TTC549 (cell line): ENCODE data around the gene NTRK3.

Experiments
- FAIRE-seq: peaks from 2 replicates; lab custom pipeline; 2012; peaks lifted over from hg19 to GRCh38; lab: Jason Lieb, UNC

Gene NTRK3

GRCh38 chr15:88230823-88231222, 25.7 kb downstream of the NTRK3 start:
- no peak for FAIRE-seq

DNA sequence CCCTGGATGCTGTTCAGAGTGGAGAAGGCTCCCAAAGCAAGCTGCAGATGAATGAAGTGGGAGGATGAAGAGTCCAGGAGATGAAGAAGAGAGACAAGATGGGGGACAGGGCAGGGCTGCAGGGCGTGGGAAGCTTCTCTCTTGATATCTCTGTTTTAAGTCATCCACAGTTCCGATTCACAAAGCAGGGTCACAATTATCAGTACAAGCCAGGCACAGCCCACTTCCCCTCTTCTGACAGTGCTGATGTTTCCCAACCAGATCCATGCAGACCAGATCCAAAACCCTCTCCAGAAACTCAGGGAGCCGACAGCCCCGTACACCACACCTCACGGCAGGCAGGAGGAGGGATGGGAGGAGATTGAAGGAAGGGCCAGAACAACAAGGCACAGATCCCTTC, 31.1 kb downstream of the NTRK3 start:
- no peak for FAIRE-seq

GRCh38 chr15:88223084-88223483, 33.5 kb downstream of the NTRK3 start:
- FAIRE-seq = no peak

GRCh38 chr15:88221836-88222235, 34.7 kb downstream of the NTRK3 start:
- no peak for FAIRE-seq

GRCh38 chr15:88220443-88221335, 35.9 kb downstream of the NTRK3 start:
- FAIRE-seq = no peak

GRCh38 chr15:88219623-88220022, 36.9 kb downstream of the NTRK3 start:
- FAIRE-seq = no peak

DNA sequence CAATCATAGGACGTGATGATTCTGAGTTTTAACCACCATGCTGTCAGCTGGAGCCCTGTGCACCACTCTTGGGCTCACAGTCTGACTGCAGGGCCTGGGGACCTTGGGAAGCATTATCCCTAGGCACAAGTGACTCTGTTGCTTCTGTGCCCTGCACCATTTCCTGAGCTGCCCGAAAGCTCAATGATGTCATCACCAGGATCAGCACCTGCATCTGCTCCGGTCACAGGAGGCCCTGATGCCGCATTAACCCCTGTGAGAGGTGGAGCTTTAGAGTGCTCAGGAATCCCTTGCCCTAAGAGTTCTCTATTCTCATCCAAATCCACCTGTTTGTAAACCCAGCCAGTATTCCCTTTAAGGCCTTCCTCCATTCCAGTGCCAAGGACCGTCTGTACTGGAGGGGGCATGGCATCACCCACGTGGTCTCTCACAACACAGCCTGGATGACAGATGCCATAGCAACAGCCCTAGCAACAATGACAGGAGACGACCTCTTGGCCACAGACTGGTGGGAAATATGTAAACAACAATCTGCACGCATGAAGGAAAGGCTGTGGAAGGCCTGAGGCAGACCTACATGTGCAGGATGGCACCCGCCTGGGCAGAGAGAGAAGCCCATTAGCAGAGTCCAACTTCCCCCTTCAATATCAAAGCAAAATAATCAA, 37.9 kb downstream of the NTRK3 start:
- no peak for FAIRE-seq

DNA sequence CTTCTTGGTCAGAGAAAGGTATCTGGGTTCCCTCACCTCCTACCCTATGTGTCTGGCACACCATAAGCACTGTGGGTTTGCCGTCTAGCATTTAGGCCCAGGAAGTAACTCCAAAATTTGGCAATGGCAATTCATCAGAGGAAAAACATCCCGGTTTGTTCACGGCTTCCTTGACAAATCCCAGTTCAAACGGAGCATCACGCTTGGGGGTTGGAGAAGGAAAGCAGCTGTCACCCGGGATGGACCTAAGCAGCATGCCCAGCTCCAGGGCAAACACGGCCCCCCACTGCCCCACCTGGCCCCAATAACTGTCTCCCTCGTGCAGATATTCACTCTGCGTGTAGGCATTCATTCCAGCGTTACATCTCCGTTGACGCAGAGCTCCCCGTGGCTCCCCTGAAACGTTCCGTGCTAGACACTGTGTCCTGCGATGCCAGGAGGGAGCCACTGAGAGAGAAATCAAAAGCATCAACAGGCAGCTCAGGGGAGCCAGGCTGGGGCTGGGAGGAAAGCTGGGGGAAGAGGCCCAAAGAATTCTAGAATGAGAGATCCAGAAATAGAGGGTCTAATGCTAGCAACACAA, 41.4 kb downstream of the NTRK3 start:
- no peak for FAIRE-seq

GRCh38 chr15:88209111-88209510, 47.4 kb downstream of the NTRK3 start:
- no peak for FAIRE-seq

- no peak for FAIRE-seq
These were observed 48.1 kb downstream of the NTRK3 start for GRCh38 chr15:88208396-88208795.

GRCh38 chr15:88207565-88207964, 49.0 kb downstream of the NTRK3 start:
- FAIRE-seq = no peak

- no peak for FAIRE-seq
These were observed 52.0 kb downstream of the NTRK3 start for GRCh38 chr15:88204584-88204983.

DNA sequence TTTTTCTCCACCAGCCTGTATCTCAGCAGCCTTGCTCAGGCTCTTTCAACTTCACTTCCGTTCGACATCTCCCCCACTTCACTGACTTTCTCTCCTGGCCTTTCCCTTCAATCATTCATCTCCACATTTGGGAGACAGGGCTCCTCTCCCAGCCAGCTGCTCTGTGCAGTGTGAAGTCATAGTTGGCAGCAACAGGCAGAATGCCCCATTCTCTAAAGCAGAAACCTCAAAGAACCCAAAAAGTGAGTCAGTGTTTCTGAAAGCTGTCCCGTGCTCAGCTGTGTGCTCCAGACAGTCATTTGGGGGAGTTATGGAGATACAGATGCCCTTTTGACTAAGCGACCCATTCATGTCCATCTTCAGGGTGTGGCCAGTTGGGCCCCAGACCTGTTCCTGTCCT, 54.3 kb downstream of the NTRK3 start:
- no peak for FAIRE-seq

DNA sequence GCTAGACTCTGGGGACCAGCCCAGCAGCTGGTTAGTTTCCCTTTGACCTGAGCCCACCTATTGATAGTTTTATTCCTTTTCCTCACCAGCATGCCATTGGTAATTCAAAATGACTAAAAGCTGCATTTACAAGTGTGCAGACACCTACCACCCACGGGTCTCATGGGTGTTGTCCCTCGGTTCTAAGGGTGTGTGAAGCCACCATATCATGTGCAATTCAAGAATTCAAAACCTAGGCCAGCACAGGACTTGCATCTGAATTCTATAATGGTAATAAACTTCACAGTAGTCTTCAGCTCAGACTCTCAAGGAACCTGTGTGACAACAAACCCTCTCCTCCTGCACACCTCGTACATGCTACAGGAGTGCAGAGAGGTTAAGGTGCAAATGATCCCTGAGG, 55.3 kb downstream of the NTRK3 start:
- no peak for FAIRE-seq

- FAIRE-seq = no peak
These were observed 59.6 kb downstream of the NTRK3 start for GRCh38 chr15:88196961-88197360.

DNA sequence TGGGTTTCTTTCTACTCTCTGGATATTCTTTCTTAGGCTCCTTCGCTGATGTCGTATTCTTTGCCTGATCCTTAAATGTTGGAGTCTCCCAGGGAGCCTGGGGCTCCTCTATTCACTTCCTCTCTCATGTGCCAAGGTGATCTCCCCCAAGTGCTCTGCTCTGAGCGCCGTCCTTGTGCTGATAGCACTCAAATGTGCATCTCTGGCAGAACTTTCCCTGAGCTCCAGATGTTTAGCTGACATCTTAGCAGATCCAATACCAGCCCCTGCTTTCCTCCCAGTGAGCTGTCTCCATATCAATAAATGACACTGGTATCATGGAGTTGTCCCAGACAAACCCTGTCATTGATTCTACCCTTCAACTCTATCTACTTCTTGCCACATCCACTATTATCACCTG, 62.4 kb downstream of the NTRK3 start:
- FAIRE-seq = no peak

- no peak for FAIRE-seq
These were observed 63.1 kb downstream of the NTRK3 start for GRCh38 chr15:88193415-88193814.

DNA sequence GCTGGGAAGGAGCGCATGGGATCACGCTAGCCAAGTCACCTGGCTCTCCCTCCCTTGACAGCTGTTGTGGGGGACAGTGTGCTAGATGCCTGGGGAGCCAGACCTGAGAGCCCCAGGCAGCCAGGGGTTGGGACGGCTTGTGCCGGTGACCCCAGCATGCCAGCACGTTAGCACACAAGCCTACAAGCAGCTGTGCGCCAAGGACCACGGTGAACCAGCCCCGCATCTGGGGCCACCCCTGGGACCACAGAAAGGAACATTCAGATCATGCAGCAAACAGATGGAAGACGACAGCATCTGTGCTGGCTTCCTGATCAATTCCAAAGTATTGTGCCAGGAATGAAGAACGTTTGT, 64.8 kb downstream of the NTRK3 start:
- FAIRE-seq = no peak

GRCh38 chr15:88190232-88190631, 66.3 kb downstream of the NTRK3 start:
- no peak for FAIRE-seq

DNA sequence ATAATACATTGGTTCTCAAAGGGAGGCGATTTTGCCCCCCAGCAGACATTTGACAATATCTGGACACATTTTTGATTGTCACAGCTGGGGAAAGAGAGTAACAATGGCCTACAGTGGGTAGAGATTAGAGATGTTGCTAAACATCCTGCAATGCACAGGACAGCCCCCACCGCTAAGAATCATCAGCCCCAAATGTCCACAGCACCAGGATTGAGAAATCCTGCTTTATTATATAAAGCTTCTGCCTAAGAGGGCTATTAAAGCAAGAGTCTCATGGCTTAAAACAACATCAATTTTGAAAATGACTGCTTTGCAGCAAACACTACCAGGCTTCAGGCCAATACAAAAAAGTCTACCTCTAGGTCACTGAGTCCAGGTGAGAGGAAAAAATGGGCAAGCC, 68.2 kb downstream of the NTRK3 start:
- no peak for FAIRE-seq

DNA sequence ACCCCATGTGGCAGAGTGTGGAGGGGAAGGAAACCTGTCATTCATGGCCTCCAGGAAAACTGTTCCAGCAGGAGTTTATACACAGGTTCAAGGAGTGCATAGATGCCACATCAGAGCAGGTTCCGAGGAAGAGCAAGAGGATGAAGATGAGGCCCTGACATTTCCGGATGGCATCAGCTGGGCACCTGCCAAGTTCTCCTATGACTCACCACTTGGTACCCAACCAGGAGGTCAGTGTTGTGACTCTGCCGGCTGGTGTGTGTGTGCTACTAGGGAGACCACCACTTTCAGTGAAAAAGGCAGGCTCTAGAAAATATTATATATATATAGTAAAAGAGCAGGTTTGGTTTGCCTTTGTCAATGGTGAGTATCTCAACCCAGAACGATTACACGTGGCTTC, 69.3 kb downstream of the NTRK3 start:
- no peak for FAIRE-seq

- FAIRE-seq = no peak
These were observed 71.0 kb downstream of the NTRK3 start for GRCh38 chr15:88185584-88185983.

DNA sequence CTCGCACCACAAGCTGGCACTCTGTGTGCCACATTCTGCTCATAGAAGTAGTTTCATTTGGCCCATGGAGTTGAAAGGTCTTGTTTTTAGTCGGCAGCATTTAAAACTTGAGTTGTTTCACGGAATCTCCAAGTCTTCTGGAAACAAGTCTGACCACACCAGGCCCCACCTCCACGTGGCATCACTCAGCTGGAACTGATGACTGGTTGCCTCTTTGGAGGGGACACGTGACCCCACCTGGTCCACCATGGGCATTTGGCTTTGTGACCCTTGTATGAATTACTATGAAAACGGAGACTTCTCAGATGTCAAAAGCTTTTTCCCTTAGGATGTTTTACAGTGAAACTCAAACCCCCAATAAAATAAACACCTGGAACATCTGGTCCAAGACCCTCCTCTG, 74.9 kb downstream of the NTRK3 start:
- no peak for FAIRE-seq

GRCh38 chr15:88179562-88179961, 77.0 kb downstream of the NTRK3 start:
- no peak for FAIRE-seq
